Ishikawa (cell line): Measurements from ENCODE around the gene ZDBF2.

Experiments used
- CEBPB ChIP-seq: IDR thresholded peaks from 2 replicates; pipeline ENCODE4 v1.6.1; 2012
- CREB1 ChIP-seq: IDR thresholded peaks from 2 replicates; pipeline ENCODE4 v1.6.1; 2012; ENCODE audit warnings: low read depth
- EP300 ChIP-seq: IDR thresholded peaks from 2 replicates; pipeline ENCODE4 v1.6.1; 2012; ENCODE audit warnings: borderline replicate concordance
- FOXM1 ChIP-seq: IDR thresholded peaks from 2 replicates; pipeline ENCODE4 v1.6.1; 2012; ENCODE audit warnings: low read depth, borderline replicate concordance
- MAX ChIP-seq: IDR thresholded peaks from 2 replicates; pipeline ENCODE4 v1.6.1; 2012
- REST ChIP-seq: IDR thresholded peaks from 2 replicates; pipeline ENCODE4 v1.6.1; 2012; ENCODE audit warnings: low read depth, mild to moderate bottlenecking
- TAF1 ChIP-seq: IDR thresholded peaks from 2 replicates; pipeline ENCODE4 v1.6.1; 2012; ENCODE audit warnings: low read depth, mild to moderate bottlenecking
- TEAD4 ChIP-seq: IDR thresholded peaks from 2 replicates; pipeline ENCODE4 v1.6.1; 2012
- USF1 ChIP-seq: IDR thresholded peaks from 2 replicates; pipeline ENCODE4 v1.6.1; 2012
- YY1 ChIP-seq: IDR thresholded peaks from 2 replicates; pipeline ENCODE4 v1.6.1; 2012; ENCODE audit warnings: low read depth
- ZBTB7A ChIP-seq: IDR thresholded peaks from 2 replicates; pipeline ENCODE4 v1.6.1; 2012; ENCODE audit warnings: low read depth

GRCh38 chr2:206287197-206287596 is 12.7 kb downstream of the ZDBF2 start:
- TF ChIP-seq MAX (no peak), YY1 (no peak), CREB1 (no peak), TAF1 (no peak), USF1 (no peak), REST (no peak), TEAD4 (no peak), CEBPB (no peak), ZBTB7A (no peak), EP300 (no peak), FOXM1 (no peak)
